Measurements from ENCODE around the gene A2ML1. TPM values are rescaled to one million over a fixed set of nuclear protein-coding genes. Genes with fewer than 3 reads are reported as not detected.

Gene A2ML1
- total RNA-seq, 1 donor from 2014 or later: not detected

DNA sequence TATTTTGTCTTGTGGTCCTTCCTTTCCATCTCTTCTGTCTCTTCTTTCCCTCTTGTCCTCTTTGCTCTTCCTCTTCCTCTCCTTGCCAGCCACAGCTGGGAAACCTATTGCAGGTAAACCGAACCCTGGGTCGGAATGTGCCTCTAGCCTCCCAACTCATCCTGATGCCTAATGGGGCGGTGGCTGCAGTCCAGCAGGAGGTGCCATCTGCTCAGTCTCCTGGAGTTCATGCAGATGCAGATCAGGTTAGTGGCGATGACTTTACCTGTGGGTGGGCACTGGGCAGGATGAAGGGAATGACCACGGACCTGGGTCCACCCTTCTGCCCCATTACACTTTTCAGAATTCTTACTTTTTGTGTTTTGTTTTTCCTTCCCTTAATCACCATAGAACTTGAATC is 100.1 kb downstream of the A2ML1 start:
- DNase-seq (ENCODE audit: low spot score): no peak

More for the DNA sequence above, 100.1 kb downstream of the A2ML1 start:
- intact Hi-C loops (cut with DNase I): no loop called here

Other genes with a start within 250 kb of the A2ML1 start
- gene AICDA, start 209.8 kb upstream of the A2ML1 start, total RNA-seq: 0.13 TPM
- gene MFAP5, start 159.8 kb upstream of the A2ML1 start, total RNA-seq: 20.8 TPM
- gene RIMKLB, start 124.6 kb upstream of the A2ML1 start, total RNA-seq: 13.8 TPM
- 25.5 TPM for gene PHC1, start 91.9 kb downstream of the A2ML1 start, total RNA-seq
- gene M6PR, start 127.0 kb downstream of the A2ML1 start, total RNA-seq: 87.1 TPM
- 3.1 TPM for gene KLRG1, start 166.9 kb downstream of the A2ML1 start, total RNA-seq

All from cardiac septum (tissue), 1 donor.